Central memory CD8-positive, alpha-beta T cell (primary cell): ENCODE measurements around the gene RNF138.
"Not testable (repeated sequence)": the region's sequence is repeated elsewhere in the genome, so short reads cannot be mapped to it uniquely, and the experiment has no call there.

ENCODE experiments used
- ATAC-seq: fragments of 150-1000 bp; cut with Tn5 transposase; replicated peaks from 2 replicates; pipeline ENCODE4 v1.10.0; 2022; ENCODE audit warnings: mild to moderate bottlenecking, moderate FRiP score, moderate number of reproducible peaks; ENCODE audit not compliant: poor library complexity, severe bottlenecking; ENCODE audit errors: extremely low read depth
- DNase-seq, 2 donors: peaks; one replicate each; pipeline ENCODE4 v3.0.0; 2021; ENCODE audit warnings: low spot score in 2 of 2
- H3K27ac Mint-ChIP-seq: one replicate; pipeline ENCODE4 v1.8.0; 2022; ENCODE audit warnings: low read depth, mild to moderate bottlenecking, moderate library complexity, mixed read lengths
- H3K27me3 Mint-ChIP-seq: one replicate; pipeline ENCODE4 v1.8.0; 2022; ENCODE audit warnings: mixed read lengths
- H3K36me3 Mint-ChIP-seq: one replicate; pipeline ENCODE4 v1.8.0; 2022; ENCODE audit warnings: mild to moderate bottlenecking, moderate library complexity, mixed read lengths; ENCODE audit not compliant: insufficient read depth
- H3K4me1 Mint-ChIP-seq: one replicate; pipeline ENCODE4 v1.8.0; 2022; ENCODE audit warnings: mixed read lengths
- H3K4me3 Mint-ChIP-seq: one replicate; pipeline ENCODE4 v1.8.0; 2022; ENCODE audit warnings: mild to moderate bottlenecking, moderate library complexity, mixed read lengths
- H3K9me3 Mint-ChIP-seq: one replicate; pipeline ENCODE4 v1.8.0; 2022; ENCODE audit warnings: mixed read lengths

Gene RNF138

DNA sequence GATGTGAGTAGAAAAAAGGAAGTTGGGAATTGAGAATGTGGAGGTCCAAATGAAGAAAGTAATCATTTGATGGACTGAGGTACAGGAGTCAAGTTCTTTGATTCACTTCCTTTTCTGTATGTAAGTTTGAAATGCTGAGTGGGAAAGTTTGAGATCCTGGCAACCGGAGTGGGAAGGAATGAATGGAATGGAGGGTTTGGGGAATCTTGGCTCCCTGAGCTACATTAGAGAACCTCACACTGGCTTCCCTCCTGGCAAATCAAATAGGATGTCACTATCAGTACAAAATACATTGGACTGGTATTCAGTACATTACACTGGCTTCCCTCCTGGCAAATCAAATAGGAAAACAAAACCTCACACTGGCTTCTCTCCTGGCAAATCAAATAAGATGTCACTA, 9.8 kb upstream of the RNF138 start:
- H3K9me3 Mint-ChIP-seq: no peaks in the 10 kb centered on the region
- no peak overlapping the region for H3K27ac Mint-ChIP-seq
- peaks cover 26% of the 10 kb centered on the region for H3K36me3 Mint-ChIP-seq
- ATAC-seq (no peak), DNase-seq (no peak)
- H3K27me3 Mint-ChIP-seq: no peaks in the 10 kb centered on the region
- H3K4me1 Mint-ChIP-seq: peaks cover 32% of the 10 kb centered on the region
- H3K4me3 Mint-ChIP-seq: no peak overlapping the region

DNA sequence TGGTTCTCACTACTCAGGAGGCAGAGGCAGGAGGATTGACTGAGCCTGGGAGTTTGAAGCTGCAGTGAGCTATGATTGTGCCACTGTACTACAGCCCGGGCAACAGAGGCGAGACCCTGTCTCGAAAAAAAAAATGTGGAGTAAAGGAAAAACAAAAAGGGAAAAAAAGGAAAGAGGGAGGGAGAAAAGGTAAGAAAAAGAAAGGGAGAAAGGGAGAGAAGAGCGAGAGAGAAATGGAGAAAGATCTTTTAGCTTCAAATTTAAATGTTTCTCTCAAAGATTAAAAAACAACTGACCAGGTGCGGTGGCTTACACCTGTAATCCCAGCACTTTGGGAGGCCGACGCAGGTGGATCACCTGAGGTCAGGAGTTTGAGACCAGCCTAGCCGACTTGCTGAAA, 7.9 kb upstream of the RNF138 start:
- H3K9me3 Mint-ChIP-seq: no peaks in the 10 kb centered on the region
- peak overlapping the region; percentile 39 for H3K27ac Mint-ChIP-seq
- H3K36me3 Mint-ChIP-seq: peaks cover 24% of the 10 kb centered on the region
- H3K27me3 Mint-ChIP-seq: no peaks in the 10 kb centered on the region
- DNase-seq (no peak), ATAC-seq (no peak)
- peaks cover 32% of the 10 kb centered on the region for H3K4me1 Mint-ChIP-seq
- peak overlapping the region; percentile 12 for H3K4me3 Mint-ChIP-seq

DNA sequence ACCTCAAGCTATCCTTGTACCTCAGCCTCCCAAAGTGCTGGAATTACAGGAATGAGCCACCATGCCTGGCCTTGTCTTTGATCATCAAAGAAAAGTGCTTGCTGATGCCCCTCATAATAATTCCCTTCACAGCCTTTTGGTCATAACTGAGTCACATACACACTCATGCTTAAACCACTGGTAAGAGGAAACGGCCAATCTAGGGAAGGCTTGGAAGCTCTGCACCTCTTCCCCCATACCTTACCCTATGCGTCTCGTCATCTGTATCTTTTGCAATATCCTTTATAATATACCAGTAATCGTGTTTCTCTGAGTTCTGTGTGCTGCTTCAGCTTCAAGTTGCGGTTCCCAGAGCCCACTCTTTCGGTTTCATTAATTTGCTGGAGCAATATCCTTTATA, 4.8 kb upstream of the RNF138 start:
- DNase-seq (no peak), ATAC-seq (no peak)
- Mint-ChIP-seq H3K9me3 (no peaks in the 10 kb centered on the region), H3K36me3 (peaks cover 27% of the 10 kb centered on the region), H3K4me3 (peak overlapping the region; percentile 76), H3K27ac (no peak overlapping the region), H3K27me3 (no peaks in the 10 kb centered on the region), H3K4me1 (peaks cover 32% of the 10 kb centered on the region)

GRCh38 chr18:32090831-32091230, 843 bp upstream of the RNF138 start:
- H3K27ac Mint-ChIP-seq, H3K4me3 Mint-ChIP-seq, H3K27me3 Mint-ChIP-seq, ATAC-seq, DNase-seq, H3K9me3 Mint-ChIP-seq: not testable (repeated sequence)
- Mint-ChIP-seq H3K4me1 (peaks cover 31% of the 10 kb centered on the region), H3K36me3 (peaks cover 29% of the 10 kb centered on the region)

GRCh38 chr18:32091325-32091723, 350 bp upstream of the RNF138 start:
- peak overlapping the region; percentile 94 for H3K27ac Mint-ChIP-seq
- DNase-seq (no peak), ATAC-seq (no peak)
- H3K36me3 Mint-ChIP-seq: peaks cover 28% of the 10 kb centered on the region
- no peaks in the 10 kb centered on the region for H3K27me3 Mint-ChIP-seq
- H3K4me1 Mint-ChIP-seq: peaks cover 31% of the 10 kb centered on the region
- H3K9me3 Mint-ChIP-seq: no peaks in the 10 kb centered on the region
- H3K4me3 Mint-ChIP-seq: peak overlapping the region; percentile 97

DNA sequence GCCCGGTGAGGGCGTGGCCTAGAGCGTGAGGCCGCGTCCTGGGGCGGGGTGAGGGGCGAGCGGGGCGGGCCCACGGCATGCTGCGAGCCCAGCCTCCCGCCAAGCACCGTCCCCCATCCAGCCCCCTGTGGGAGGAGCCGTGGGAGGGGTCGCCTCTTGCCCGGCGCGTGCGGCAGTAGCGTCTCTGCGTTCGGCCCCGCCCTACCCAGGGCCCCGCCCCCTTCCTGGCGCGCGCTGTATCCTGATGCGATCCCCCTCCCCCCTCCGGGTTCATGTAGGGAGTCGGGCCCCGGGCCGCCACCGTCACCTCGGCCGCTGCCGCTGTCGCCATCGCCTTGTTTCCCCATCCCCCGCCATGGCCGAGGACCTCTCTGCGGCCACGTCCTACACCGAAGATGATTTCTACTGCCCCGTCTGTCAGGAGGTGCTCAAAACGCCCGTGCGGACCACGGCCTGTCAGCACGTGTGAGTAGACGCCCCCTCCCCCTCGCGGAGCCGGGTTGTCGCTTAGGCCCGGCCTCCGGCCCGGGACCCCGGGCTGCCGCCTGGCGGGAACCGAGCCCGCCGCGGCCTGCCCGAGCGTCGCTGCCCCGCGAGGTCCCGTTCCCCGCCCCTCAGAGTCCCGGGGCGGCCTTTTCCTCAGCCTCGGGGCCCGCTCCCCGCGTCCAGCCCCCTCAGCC, 888 bp downstream of the RNF138 start:
- H3K4me3 Mint-ChIP-seq: peak overlapping the region; percentile 97
- peaks cover 31% of the 10 kb centered on the region for H3K36me3 Mint-ChIP-seq
- DNase-seq (peak; percentile 97 to 99), ATAC-seq (peak; percentile 81)
- H3K27me3 Mint-ChIP-seq: no peaks in the 10 kb centered on the region
- H3K27ac Mint-ChIP-seq: peak overlapping the region; percentile 94
- H3K9me3 Mint-ChIP-seq: no peaks in the 10 kb centered on the region
- peaks cover 34% of the 10 kb centered on the region for H3K4me1 Mint-ChIP-seq

GRCh38 chr18:32093102-32093511, 1.4 kb downstream of the RNF138 start:
- ATAC-seq: peak; percentile 7
- peaks cover 31% of the 10 kb centered on the region for H3K36me3 Mint-ChIP-seq
- peak overlapping the region; percentile 97 for H3K4me3 Mint-ChIP-seq
- H3K4me1 Mint-ChIP-seq: peaks cover 34% of the 10 kb centered on the region
- DNase-seq: peak; percentile 18 to 26
- H3K9me3 Mint-ChIP-seq: no peaks in the 10 kb centered on the region
- peak overlapping the region; percentile 94 for H3K27ac Mint-ChIP-seq
- no peaks in the 10 kb centered on the region for H3K27me3 Mint-ChIP-seq

DNA sequence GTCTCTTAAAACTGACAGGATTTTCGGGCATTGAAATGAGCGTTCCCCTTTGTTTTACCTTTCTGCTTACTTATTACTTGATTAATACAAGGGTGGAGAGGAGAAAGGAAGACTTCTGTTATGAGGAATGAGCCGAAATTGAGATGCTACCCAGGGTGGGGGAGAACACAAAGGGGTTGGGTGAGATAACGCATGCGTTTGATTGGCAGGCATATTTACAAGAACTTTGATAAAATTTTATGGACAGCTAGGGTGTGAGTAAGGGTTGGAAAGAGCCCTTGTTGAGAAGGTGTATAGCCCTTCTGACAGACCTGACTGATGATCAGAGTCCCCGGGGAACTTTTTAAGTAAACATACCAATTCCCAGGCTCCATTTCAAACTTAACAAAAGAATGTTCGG, 1.8 kb downstream of the RNF138 start:
- peak overlapping the region; percentile 94 for H3K27ac Mint-ChIP-seq
- H3K27me3 Mint-ChIP-seq: no peaks in the 10 kb centered on the region
- no peaks in the 10 kb centered on the region for H3K9me3 Mint-ChIP-seq
- DNase-seq (no peak), ATAC-seq (no peak)
- peaks cover 34% of the 10 kb centered on the region for H3K4me1 Mint-ChIP-seq
- peaks cover 32% of the 10 kb centered on the region for H3K36me3 Mint-ChIP-seq
- peak overlapping the region; percentile 97 for H3K4me3 Mint-ChIP-seq

- ATAC-seq (no peak), DNase-seq (no peak)
- H3K9me3 Mint-ChIP-seq: no peaks in the 10 kb centered on the region
- H3K36me3 Mint-ChIP-seq: peaks cover 36% of the 10 kb centered on the region
- H3K27me3 Mint-ChIP-seq: no peaks in the 10 kb centered on the region
- peak overlapping the region; percentile 94 for H3K27ac Mint-ChIP-seq
- H3K4me1 Mint-ChIP-seq: peaks cover 43% of the 10 kb centered on the region
- H3K4me3 Mint-ChIP-seq: peak overlapping the region; percentile 97
These were observed 3.7 kb downstream of the RNF138 start for GRCh38 chr18:32095192-32095899.

DNA sequence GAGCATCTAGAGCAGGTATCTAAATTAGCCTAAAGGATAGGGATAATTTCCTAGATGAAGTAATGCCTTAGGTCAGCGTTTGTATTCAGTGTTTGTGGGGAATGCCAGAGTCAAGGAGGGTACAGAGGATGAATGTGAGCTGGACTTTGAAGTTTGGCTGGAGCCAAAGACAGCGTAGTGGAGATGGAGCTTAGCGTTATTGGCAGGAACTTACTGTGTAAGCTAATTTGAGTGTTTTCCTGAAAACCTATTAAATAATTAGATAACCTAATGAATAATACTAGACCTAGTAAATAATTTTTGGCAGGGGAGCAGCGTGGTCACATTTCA, 4.2 kb downstream of the RNF138 start:
- H3K27ac Mint-ChIP-seq: peak overlapping the region; percentile 94
- H3K27me3 Mint-ChIP-seq: no peaks in the 10 kb centered on the region
- no peaks in the 10 kb centered on the region for H3K9me3 Mint-ChIP-seq
- DNase-seq (no peak), ATAC-seq (no peak)
- peaks cover 38% of the 10 kb centered on the region for H3K36me3 Mint-ChIP-seq
- H3K4me1 Mint-ChIP-seq: peaks cover 46% of the 10 kb centered on the region
- H3K4me3 Mint-ChIP-seq: peak overlapping the region; percentile 18

DNA sequence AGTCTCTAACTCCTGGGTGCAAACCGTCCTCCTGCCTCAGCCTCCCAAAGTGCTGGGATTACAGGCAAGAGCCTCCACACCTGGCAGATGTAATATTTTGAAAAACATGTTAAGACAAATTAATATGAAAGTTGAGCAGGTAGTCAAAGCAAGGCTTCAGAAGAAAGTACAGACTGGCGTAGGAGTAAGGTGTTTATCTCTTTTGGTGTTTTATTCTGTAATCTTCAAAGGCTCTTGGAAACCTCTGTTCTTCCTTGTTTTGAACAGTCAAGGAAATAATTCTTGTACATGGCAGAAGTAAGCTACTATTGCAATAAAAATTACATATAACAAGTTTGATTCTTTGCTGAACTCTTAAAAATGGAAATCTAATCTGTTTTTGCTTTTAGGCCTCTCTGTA, 5.3 kb downstream of the RNF138 start:
- Mint-ChIP-seq H3K36me3 (peaks cover 37% of the 10 kb centered on the region), H3K27ac (no peak overlapping the region), H3K27me3 (no peaks in the 10 kb centered on the region), H3K4me3 (peak overlapping the region; percentile 18), H3K9me3 (no peaks in the 10 kb centered on the region), H3K4me1 (peaks cover 49% of the 10 kb centered on the region)
- ATAC-seq: no peak
- DNase-seq: no peak

- Mint-ChIP-seq H3K27ac (no peak overlapping the region), H3K4me1 (peaks cover 40% of the 10 kb centered on the region), H3K27me3 (no peaks in the 10 kb centered on the region), H3K9me3 (no peaks in the 10 kb centered on the region), H3K4me3 (no peak overlapping the region), H3K36me3 (peaks cover 37% of the 10 kb centered on the region)
- ATAC-seq (no peak), DNase-seq (no peak)
These were observed 12.8 kb downstream of the RNF138 start for GRCh38 chr18:32104516-32104915.

GRCh38 chr18:32110005-32110404, 18.3 kb downstream of the RNF138 start:
- H3K27ac Mint-ChIP-seq: peak overlapping the region; percentile 19
- no peak overlapping the region for H3K4me3 Mint-ChIP-seq
- H3K4me1 Mint-ChIP-seq: peaks cover 29% of the 10 kb centered on the region

More at GRCh38 chr18:32110005-32110404, 18.3 kb downstream of the RNF138 start:
- DNase-seq: no peak
- ATAC-seq: no peak
- Mint-ChIP-seq H3K27me3 (no peaks in the 10 kb centered on the region), H3K36me3 (peaks cover 42% of the 10 kb centered on the region), H3K9me3 (no peaks in the 10 kb centered on the region)
